DMS114 treated with DMSO at 0.1 percent for 48 hours (cell line): Measurements from ENCODE around the gene SMG6.
"Not testable (repeated sequence)": the region's sequence is repeated elsewhere in the genome, so short reads cannot be mapped to it uniquely, and the experiment has no call there.

ENCODE experiments used
- DNase-seq: peaks from one replicate; lab custom pipeline; 2025; ENCODE audit not compliant: unreplicated experiment; lab: John Stamatoyannopoulos, UW

The SMG6 gene

DNA sequence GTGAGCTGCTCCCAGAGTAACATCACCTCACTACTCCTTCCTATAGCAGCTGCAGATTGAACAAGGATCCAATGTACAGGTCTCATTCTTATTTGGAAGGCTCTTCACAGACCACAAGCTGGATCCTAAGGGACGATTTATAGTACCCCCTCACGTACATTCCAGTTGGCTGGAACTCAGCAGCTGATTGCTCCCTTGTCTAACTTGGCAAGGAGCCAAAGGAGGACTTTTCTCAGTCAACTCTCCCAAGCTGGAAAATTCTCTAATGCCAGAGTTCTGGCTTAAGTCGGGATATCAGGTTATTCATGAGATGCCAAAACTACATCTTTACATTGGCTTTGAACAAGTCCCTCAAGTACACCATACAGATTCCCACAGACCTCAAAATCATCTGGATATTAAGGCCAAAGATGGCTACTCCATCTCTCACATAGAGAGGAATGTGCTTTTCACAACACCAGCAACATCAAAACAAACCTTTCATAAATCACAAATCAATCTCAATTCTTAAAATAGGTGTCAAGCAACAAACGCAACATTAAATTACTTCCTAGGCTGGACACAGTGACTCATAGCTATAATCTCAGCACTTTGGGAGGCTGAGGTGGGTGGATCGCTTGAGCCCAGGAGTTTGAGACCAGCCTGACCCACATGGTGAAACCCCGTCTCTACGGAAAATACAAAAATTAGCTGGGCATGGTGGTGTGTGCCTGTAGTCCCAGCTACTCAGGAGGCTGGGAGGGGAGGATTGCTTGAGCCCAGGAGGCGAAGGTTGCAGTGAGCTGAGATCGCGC lies 39.3 kb downstream of the SMG6 start:
- DNase-seq: no peak

DNA sequence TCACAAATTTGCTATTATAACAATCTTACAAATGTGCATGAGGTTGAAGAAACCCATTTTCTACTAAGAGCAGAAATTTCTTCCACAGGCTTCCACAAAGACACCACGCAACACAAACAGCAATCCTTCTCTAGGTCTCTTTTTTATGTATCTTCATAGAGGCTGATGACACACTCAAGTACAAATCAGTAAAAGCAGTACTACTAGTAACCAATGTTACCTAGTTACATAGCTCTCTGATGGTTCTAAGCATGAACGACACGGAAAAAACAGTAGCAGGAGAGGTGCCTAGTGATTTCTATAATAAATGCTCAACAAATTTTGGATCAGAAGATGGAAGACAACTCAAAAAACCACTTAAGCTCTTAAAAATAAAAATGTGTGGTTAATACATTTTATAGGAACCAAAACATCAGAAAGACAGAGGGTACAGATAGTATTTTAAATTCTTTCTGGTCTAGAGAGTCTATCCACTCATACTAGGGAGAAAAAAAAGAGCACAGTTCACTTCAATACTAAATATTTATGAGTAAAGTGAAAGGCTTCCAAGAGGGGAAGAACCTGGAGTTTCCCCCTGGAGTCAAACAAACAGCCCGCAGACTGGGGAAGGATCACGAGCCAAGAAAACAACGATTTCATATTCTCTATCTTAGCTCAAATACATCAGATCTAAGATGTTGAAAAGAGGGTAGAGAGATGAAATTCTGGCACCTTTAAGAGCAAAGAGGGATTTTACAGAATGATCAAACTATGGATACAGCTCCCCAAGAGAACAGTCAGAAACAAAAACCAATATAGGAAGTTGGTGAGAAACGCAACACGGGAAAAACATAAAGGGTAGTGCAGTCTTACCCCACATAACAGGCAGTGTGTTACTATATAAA lies 40.2 kb downstream of the SMG6 start:
- no peak for DNase-seq

DNA sequence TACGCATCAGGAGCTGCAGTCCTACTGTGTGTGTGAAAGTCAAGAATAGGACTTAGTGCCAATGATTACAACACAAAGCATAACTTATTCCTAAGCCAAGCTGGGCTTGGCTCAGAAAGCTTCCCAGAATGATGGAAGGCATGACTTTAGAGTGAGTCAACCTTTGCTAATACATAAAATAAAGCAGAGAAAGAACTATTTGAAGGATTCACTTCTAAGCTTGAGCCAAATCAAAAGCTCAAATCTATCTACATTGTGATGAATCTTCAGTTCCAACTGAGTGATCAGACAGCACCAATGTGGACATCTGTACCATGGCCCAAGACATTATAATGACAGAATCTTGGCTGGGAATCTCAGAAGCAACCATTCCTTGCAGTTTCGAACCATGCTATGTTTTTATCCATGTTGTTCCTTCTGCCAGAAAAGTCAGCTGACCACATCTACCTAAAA lies 41.4 kb downstream of the SMG6 start:
- no peak for DNase-seq

DNA sequence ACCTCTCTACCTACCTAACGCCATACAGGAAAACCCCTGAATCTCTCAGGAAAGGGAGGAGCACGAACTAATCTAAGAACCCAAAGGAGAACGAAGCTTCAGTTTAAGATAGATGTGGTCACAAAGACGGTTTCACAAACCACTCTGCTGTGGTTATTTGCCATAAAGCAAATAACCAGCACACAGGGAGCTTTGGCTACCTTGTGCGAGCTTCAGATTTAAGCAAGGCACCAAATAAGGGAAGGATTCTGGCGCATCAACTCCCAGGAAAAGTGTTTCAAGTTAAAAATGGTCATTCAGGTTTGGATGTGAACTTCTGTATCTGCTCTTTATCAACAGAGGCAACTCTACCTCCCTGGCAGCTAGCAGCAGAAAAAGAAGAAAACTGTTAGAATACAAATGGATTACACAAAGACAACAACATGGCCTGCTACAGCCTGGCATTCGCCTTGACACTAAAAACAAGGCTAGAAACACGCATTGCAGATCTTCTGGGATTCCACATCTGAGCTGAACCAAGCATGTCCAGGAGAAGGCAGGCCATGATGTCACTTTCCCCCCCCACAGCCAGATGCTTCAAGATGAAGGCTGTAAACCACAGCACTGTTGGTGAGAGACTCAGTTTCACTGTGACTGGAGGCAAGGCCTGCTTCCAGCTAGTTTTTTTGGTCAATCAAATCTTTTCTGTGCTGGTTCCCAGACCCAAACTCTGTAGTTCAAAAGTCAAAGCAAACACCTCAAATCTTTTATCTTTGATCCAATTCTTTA lies 43.6 kb downstream of the SMG6 start:
- no peak for DNase-seq

DNA sequence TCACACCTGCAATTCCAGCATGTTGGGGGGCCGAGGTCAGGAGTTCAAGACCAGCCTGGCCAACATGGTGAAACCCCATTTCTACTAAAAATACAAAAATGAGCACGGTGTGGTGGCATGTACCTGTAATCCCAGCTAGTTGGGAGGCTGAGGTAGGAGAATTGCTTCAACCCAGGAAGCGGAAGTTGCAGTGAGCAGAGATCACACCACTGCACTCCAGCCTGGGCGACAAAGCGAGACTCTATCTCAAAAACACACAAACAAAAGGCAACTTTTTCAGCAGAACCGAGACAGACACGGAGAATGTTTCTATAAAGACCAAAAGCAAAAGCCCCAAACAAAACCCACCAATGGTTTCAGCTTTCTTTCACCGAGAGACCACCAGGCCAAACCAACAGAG lies 44.8 kb downstream of the SMG6 start:
- not testable (repeated sequence) for DNase-seq

DNA sequence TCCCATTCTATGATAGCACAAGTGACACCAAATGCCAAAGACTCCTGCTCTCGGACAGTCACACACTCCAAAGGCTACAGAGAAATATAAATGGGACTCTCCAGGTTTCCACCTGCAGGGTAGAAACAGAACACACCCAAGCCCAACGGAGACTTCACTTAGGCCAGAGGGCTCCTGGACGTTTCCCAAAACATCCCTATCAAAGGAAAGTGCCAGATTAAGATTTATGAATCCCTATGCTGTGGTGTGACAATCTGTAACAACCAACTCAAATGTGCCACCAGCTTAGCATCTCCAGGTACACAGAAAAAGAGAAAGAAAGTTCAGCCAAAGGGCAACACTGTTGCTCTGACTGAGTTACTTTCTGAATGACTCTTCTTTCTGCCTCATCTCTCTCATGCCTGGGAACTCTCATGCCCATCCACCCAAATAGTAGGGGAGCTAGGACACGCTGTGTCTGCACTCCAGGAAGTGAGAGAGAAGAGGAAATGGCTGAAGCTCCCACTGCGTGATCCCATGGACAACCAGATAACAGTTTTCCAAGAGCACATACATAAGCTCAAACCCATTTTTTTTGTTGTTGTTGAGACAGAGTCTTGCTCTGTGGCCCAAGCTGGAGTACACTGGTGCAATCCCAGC lies 49.7 kb downstream of the SMG6 start:
- DNase-seq: no peak

DNA sequence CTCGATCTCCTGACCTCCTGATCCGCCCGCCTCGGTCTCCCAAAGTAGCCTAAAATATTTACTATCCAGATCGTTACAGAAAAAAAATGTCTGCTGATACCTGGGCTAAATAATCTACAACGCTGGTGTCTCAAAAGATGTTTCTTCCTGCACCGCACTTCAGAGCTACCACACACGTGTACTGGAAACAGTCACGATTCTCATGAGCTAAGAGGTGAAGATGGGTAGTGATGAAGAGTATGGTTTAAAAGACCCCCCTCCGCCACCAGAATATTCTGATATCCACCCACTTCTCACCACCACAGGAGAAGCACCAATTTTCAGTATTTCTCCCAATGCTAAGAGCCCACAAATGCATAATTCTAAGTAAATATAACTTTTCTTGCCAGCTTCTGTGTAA lies 50.2 kb downstream of the SMG6 start:
- DNase-seq: no peak

DNA sequence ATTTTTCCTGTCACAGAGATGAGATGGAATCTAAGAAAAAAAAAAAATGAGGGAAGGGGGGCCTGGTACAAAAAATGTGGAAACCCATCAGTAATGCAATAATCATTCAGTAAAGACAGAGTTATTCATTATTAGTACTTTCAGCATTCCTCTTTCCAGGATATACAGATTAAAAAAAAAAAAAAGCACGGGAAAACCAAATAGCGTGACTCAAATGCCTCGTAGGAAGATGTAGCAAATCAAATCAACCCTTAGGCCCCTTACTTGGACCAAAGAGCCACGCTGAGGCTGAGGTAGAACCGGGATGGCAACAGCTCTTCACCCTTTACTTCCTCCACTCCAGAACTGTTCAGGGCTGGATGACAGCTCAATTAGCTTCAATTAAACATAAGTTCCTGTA lies 52.5 kb downstream of the SMG6 start:
- DNase-seq: no peak

DNA sequence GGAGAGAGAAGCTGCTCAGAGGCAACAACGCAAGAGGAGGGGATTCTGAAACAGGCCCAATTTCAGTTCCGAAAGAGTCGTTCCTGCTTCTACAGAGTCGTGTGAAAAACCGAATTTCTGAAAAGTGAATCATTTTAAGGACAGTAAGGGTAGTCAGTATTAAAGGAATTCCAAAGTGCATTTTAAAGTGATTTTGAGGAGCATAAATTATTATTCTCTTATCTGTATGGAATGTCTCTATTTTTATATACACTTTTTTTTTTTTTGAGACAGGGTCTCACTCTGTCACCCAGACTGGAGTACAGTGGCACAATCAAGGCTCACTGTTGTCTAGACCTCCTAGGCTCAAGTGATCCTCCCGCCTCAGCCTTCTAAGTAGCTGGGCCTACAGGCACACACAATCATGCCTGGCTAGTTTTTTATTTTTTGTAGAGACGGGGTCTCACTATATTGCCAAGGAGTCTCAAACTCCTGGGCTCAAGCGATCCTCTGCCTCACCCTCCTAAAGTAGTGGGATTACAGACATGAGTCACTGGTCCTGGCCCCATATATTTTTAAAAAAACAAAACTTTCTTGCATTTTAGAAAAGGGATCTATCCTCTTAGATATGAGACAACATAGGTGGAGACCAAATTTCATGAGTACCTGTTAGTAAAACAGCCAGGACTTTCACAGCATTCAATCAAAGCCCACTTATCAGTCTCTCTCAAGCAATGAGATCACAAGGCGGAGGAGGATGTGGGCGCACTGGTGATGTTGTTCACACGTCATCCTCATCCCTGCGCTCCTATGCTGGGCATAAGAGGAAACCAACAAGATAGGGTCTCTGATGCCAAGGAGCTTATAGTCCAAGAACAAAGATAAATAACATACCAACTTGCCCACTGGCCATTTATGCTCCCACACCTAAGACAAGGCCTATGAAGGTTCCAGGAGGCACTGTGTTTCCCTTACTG lies 53.2 kb downstream of the SMG6 start:
- DNase-seq: no peak

DNA sequence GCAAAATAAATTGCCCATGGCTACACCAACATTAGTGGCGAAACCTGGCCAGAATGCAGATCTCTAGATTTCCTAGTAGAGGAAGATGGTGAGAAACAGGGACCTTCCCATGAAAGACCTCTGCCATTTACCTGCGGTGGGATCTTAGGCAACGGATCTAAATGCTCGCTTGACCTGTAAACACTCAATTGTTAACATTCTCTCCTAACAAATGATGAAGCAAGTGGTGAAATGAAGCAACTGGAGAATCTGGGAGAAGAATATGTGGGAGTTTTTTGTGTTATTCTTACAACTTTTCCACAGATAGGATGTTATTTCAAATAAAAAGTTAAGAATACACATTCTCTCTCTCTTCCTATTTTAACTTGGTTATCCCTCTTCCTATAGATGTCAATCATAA lies 56.6 kb downstream of the SMG6 start:
- DNase-seq: no peak

DNA sequence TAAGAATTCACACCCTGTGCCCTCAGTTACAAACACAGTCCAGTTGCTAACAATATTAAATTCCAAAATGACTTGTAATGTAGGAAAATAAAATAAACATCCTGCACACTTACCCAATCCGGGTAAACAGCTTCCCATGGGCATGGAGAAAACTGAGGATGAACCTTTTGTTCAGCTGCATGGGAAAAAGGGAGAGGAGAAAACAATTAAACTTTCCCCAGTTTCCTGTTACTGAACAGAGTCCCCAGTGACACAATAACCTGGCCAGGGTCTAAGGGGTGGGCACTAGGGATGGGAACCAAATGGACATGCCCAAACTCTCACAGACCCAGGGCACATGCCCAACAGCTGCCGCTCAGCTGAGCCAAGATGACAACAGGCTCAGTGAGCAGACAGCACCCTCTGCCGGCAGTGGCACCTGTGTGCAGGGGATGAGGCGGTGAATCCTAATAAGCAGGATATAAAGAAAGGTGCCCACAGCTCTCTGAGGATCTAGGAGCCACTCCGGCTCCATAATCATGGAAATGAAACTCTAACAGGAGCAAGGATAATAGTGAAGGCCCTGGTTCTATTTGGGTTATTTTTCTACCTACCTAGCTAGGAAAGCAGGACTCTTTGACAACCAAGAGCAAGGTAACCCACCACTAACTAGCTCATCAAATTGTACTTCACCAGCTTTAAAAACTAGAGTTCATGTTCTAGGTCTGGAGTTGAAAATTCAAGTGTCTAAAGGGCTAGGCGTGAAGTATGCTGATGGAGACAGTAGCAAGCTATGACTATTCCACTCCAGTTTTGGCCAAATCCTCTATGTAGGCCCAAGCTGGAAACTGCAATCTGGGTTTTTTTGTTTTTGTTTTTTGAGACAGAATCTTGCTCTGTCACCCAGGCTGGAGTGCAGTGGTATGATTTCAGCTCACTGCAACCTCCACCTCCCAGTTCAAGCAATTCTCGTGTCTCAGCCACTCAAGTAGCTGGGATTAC lies 58.8 kb downstream of the SMG6 start:
- DNase-seq: peak; percentile 30

DNA sequence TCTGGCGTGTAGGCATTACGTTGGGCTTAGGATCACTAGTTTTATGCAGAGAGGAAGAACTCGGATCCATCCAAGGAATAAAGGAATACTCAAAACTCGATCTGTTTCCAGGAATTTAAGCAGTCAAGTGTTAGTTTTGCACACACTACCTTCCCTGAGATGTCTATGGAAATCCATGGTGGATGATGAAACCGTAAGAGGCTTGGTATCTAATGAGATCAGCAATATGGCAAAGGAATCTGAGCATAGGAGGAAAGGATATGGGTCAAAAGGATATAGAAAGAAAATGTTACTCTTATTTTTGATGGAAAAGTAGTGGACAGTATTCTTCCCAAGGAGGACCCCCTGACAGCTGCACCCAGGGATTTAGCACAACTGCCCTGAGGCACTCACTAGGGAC lies 59.6 kb downstream of the SMG6 start:
- no peak for DNase-seq

DNA sequence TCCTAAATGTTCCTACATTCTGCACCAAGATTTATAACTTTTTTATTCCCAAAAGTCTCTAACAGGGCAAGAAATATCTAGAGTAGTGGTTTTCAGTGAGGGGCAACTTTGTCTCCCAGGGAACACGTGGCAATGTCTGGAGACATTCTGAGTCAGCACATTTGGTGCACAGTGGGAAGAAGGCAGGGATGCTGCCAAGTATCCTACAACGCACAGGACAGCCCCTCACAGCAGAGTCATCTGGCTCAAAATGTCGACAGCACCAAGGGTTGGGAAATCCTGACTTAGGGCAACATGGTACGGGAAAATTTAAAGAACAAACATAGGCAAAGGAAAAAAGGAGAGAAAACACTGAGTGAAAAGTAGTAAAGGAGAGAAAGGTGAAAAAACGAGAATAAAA lies 61.8 kb downstream of the SMG6 start:
- no peak for DNase-seq

DNA sequence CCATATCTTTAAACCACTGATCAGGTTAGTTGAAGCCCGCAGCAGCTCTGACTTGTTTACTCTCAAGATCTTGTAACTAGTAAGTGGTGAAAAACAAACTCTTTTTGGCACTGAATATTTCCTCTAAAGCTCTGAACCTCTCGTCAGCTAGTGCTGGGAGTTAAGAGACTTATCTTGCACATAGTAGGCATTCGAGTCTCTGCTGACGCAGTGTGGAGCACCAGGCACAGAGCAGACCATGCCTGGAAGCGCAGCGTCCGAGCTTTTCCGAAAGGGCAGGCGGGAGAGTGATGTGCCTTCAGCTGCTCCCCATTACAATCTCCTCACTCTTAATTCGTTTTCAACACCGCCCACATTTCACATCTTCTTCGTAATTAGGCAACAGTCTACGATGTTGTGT lies 63.0 kb downstream of the SMG6 start:
- DNase-seq: no peak

DNA sequence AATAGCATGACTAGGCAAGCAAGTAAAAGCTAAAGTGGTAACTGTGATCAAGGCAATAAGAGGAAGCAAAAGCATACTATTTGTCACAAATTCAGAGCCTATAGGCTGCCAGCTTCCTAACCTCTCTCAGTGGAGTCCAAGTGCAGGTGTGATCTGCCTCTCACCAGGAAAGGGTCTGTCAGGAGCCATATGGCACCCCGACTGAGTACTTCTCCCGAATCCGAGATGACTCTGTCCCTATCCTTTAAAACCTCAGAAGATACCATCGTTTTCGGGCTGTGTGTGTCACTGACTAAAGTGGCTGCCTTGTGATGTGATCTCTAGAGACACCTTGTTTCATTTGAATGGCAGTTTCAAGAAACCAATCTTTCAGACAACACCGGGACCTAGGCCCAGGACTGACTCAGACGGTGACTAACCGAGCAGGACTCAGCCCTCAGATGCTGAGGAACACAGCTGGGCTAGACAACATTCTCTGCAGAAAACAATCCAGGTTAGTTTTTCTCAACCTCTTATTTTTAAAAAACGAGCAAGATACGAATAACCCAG lies 63.6 kb downstream of the SMG6 start:
- DNase-seq: no peak

DNA sequence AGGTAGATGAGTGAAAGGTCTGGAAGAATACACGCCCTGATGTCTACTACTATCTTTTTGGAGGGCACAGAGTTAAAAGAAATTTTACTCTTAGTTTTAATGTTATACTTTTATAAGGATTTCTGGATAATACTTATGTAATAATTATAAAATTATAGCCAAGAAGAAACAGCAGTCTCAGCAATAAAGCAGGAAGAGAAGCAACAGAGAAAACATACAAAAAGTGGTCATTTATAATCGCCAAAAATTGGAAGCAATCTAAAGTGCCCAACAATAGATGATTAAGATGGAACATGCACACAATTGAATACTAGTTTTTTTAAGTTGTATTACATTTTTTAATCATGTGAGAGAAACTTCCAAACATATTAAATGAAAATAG lies 64.4 kb downstream of the SMG6 start:
- no peak for DNase-seq

DNA sequence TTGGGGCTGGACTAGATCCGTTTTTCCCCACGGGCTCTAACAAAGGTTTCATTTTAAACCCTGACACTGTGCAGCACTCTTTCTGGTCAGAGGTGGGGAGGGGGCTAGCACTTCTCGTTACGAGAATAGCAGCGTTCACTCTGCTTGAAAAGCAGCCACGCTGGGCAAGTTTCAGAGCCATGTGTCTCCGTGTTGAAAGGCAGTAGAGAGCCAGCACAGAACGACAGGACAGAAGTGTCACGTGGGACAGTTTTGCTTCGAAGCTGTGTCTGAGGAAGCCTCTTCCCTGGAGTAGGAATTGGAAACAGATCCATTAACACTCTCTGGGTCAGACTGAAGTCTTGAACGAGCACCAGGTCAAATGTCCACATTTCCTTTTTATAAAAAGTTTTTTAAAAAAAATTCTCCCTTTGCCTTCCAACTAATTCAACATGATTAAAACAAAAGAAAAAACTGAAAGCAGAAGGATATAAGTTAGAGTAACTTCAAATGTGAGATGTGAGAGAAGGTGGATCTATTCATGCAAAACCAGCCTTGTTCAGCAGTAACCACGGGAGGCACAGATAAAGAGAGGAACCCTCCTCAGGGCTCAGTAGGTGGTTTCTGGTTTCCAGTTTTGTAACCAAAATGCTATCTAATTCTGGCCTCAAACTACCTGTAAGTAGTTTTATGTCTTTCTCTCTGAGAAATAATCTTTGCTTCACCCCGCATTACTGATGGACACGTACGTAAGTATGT lies 65.0 kb downstream of the SMG6 start:
- no peak for DNase-seq

DNA sequence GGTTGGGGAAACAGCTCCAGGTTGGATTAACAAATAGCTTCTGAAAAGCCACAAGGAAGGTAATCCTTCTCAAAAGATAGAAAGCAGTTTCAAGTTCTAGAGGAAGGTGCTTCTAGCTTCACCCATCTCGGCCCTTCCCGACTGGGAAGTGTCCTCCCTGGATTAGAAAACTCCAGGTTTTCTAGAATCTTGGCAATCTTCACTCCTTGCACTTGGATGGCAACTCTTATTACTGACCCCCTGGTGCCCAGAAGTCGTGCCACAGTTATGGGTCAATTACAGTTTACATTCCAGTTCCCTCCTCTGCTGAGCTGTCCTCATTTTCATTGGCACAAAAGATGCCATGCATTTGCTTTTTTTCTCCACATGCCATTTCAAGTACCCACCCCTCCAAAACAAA lies 65.6 kb downstream of the SMG6 start:
- no peak for DNase-seq
